Neural cell (in vitro differentiated cells): ENCODE data around the gene FOXL1. TPM values are rescaled to one million over a fixed set of nuclear protein-coding genes. Genes with fewer than 3 reads are reported as not detected.

Source experiments
- H2AFZ ChIP-seq: fragments of 200-600, 300-800 bp; sonication (generic), shearing (Covaris generic); 2 replicates; pipeline ENCODE4 v1.6.0; 2014; ENCODE audit warnings: low read depth, mild to moderate bottlenecking, antibody characterized with exemption, low read length, moderate library complexity
- H3F3A ChIP-seq: fragments of 200-600 bp; shearing (Covaris generic); 2 replicates; pipeline ENCODE4 v1.6.1; 2016; ENCODE audit warnings: mild to moderate bottlenecking, moderate library complexity, mixed read lengths, antibody characterized with exemption, low read length; ENCODE audit not compliant: insufficient read depth, poor library complexity, severe bottlenecking
- H3K27ac ChIP-seq: fragments of 200-600, 300-800 bp; sonication (generic), shearing (Covaris generic); 2 replicates; pipeline ENCODE4 v1.5.1; 2014; ENCODE audit warnings: mild to moderate bottlenecking, low read length, moderate library complexity
- H3K27me3 ChIP-seq: fragments of 300-800, 200-600 bp; sonication (generic), shearing (Covaris generic); 2 replicates; pipeline ENCODE4 v1.6.0; 2014; ENCODE audit warnings: mild to moderate bottlenecking, low read depth, low read length, moderate library complexity; ENCODE audit not compliant: insufficient read depth
- H3K36me3 ChIP-seq: fragments of 300-800, 200-600 bp; sonication (generic), shearing (Covaris generic); 2 replicates; pipeline ENCODE4 v1.5.1; 2014; ENCODE audit warnings: mild to moderate bottlenecking, antibody characterized with exemption, low read length, moderate library complexity; ENCODE audit not compliant: insufficient read depth
- H3K4me2 ChIP-seq: fragments of 300-800, 200-600 bp; sonication (generic), shearing (Covaris generic); 2 replicates; pipeline ENCODE4 v1.6.0; 2014; ENCODE audit warnings: mild to moderate bottlenecking, low read length
- H3K4me3 ChIP-seq: fragments of 300-800, 200-600 bp; sonication (generic), shearing (Covaris generic); 2 replicates; pipeline ENCODE4 v1.5.1; 2014; ENCODE audit warnings: mild to moderate bottlenecking, low read length, moderate library complexity
- H3K79me2 ChIP-seq: fragments of 200-600 bp; shearing (Covaris generic); replicated peaks from 2 replicates; pipeline ENCODE4 v1.6.0; 2014; ENCODE audit warnings: mild to moderate bottlenecking, low read length, moderate library complexity; ENCODE audit not compliant: insufficient read depth
- H3K9ac ChIP-seq: fragments of 300-800, 200-600 bp; sonication (generic), shearing (Covaris generic); 2 replicates; pipeline ENCODE4 v1.6.1; 2016; ENCODE audit warnings: mild to moderate bottlenecking, low read length, mixed read lengths
- H3K9me2 ChIP-seq: fragments of 200-600 bp; shearing (Covaris generic); 2 replicates; pipeline ENCODE4 v1.6.1; 2016; ENCODE audit warnings: mild to moderate bottlenecking, low read length, mixed read lengths; ENCODE audit not compliant: insufficient read depth
- H3K9me3 ChIP-seq: fragments of 200-600, 300-800 bp; sonication (generic), shearing (Covaris generic); 2 replicates; pipeline ENCODE4 v1.6.1; 2016; ENCODE audit warnings: mild to moderate bottlenecking, mixed run types, low read length, moderate library complexity, mixed read lengths
- H4K20me1 ChIP-seq: fragments of 200-600 bp; shearing (Covaris generic); 2 replicates; pipeline ENCODE4 v1.6.1; 2016; ENCODE audit warnings: mild to moderate bottlenecking, mixed run types; ENCODE audit not compliant: insufficient read depth
- CTCF ChIP-seq: fragments of 450-650 bp; IDR thresholded peaks from 2 replicates; pipeline ENCODE4 v1.5.1; 2014; ENCODE audit warnings: antibody characterized with exemption, mild to moderate bottlenecking, moderate library complexity; ENCODE audit not compliant: poor library complexity, severe bottlenecking
- EP300 ChIP-seq: fragments of 450-650 bp; conservative IDR thresholded peaks from 2 replicates; pipeline ENCODE4 v1.6.1; 2014; ENCODE audit warnings: antibody characterized with exemption, mild to moderate bottlenecking, moderate library complexity; ENCODE audit not compliant: poor library complexity, severe bottlenecking
- EZH2 ChIP-seq: fragments of 200-600, 300-800 bp; shearing (Covaris generic), sonication (generic); IDR thresholded peaks from 2 replicates; pipeline ENCODE4 v1.6.1; 2014; ENCODE audit warnings: antibody characterized with exemption, low read length, borderline replicate concordance, mild to moderate bottlenecking; ENCODE audit not compliant: insufficient read depth, poor library complexity, severe bottlenecking
- MXI1 ChIP-seq: fragments of 450-650 bp; conservative IDR thresholded peaks from 2 replicates; pipeline ENCODE4 v1.6.1; 2014; ENCODE audit warnings: antibody characterized with exemption, mild to moderate bottlenecking; ENCODE audit not compliant: poor library complexity, severe bottlenecking
- POLR2AphosphoS5 ChIP-seq: IDR thresholded peaks from 2 replicates; pipeline ENCODE4 v1.6.1; 2012
- RAD21 ChIP-seq: fragments of 450-650 bp; conservative IDR thresholded peaks from 2 replicates; pipeline ENCODE4 v1.6.1; 2014; ENCODE audit warnings: antibody characterized with exemption, mild to moderate bottlenecking, moderate library complexity
- REST ChIP-seq: IDR thresholded peaks from 2 replicates; pipeline ENCODE4 v1.6.1; 2012; ENCODE audit warnings: borderline replicate concordance
- SMC3 ChIP-seq: fragments of 450-650 bp; conservative IDR thresholded peaks from 2 replicates; pipeline ENCODE4 v1.6.1; 2014; ENCODE audit warnings: antibody characterized with exemption, mild to moderate bottlenecking, moderate library complexity; ENCODE audit not compliant: poor library complexity
- TAF1 ChIP-seq: IDR thresholded peaks from 2 replicates; pipeline ENCODE4 v1.6.1; 2012; ENCODE audit warnings: low read depth
- polyA plus RNA-seq: library from polyadenylated mRNA; depleted of rRNA; stranded (reverse); fragments of >200 nt; gene quantifications from 2 replicates; pipeline ENCODE4 v1.2.3, GENCODE V29; 2014

The FOXL1 gene
- polyA plus RNA-seq, 1 donor from 2014 or later: 0.07 TPM

- H3K36me3 ChIP-seq: no peaks in the 10 kb centered on the region
- H4K20me1 ChIP-seq: no peaks in the 10 kb centered on the region
- no peaks in the 10 kb centered on the region for H3K9me3 ChIP-seq
- no peaks in the 10 kb centered on the region for H3K79me2 ChIP-seq
- no peak overlapping the region for H2AFZ ChIP-seq
- H3K9me2 ChIP-seq: no peaks in the 10 kb centered on the region
- no peak for TF ChIP-seq TAF1
- no peak for TF ChIP-seq REST
- no peak for TF ChIP-seq EZH2
- TF ChIP-seq RAD21: no peak
- TF ChIP-seq MXI1: no peak
- no peak for TF ChIP-seq POLR2AphosphoS5
- no peak overlapping the region for H3K9ac ChIP-seq
- H3F3A ChIP-seq: no peaks in the 10 kb centered on the region
- no peaks in the 10 kb centered on the region for H3K27me3 ChIP-seq
- no peak overlapping the region for H3K4me2 ChIP-seq
- no peak overlapping the region for H3K27ac ChIP-seq
- H3K4me3 ChIP-seq: no peak overlapping the region
Measured at GRCh38 chr16:86537486-86537885, 40.9 kb upstream of the FOXL1 start.

GRCh38 chr16:86538196-86538780 is 40.1 kb upstream of the FOXL1 start:
- H3K36me3 ChIP-seq: no peaks in the 10 kb centered on the region
- no peak overlapping the region for H3K4me3 ChIP-seq
- no peak overlapping the region for H2AFZ ChIP-seq
- H3K9ac ChIP-seq: no peak overlapping the region
- H3K9me2 ChIP-seq: no peaks in the 10 kb centered on the region
- H3K79me2 ChIP-seq: no peaks in the 10 kb centered on the region
- H4K20me1 ChIP-seq: no peaks in the 10 kb centered on the region
- H3F3A ChIP-seq: no peaks in the 10 kb centered on the region
- H3K4me2 ChIP-seq: no peak overlapping the region
- TF ChIP-seq POLR2AphosphoS5: no peak
- no peak for TF ChIP-seq RAD21
- TF ChIP-seq SMC3: no peak
- no peak for TF ChIP-seq MXI1
- no peak for TF ChIP-seq EP300
- TF ChIP-seq TAF1: no peak
- TF ChIP-seq CTCF: no peak
- TF ChIP-seq REST: no peak
- no peak for TF ChIP-seq EZH2
- no peak overlapping the region for H3K27ac ChIP-seq
- no peaks in the 10 kb centered on the region for H3K27me3 ChIP-seq
- H3K9me3 ChIP-seq: no peaks in the 10 kb centered on the region
